ENCODE data around the gene GINS3.
A peak's percentile ranks its signal among the peaks of the same experiment; 100 is the strongest.

GINS3 gene

GRCh38 chr16:58392215-58393137 lies at the start of gene GINS3:
TSS of gene GINS3 (plus strand) at chr16:58392471. CDS start at chr16:58392602, 131 bp downstream.
- peak; percentile 75 for DNase-seq

GRCh38 chr16:58343562-58343961 lies 48.7 kb upstream of the GINS3 start:
- DNase-seq = peak; percentile 3

GRCh38 chr16:58345574-58346354 lies 46.5 kb upstream of the GINS3 start:
- peak; percentile 21 for DNase-seq

- DNase-seq = no peak
These were observed 45.4 kb upstream of the GINS3 start for GRCh38 chr16:58346831-58347371.

- no peak for DNase-seq
These were observed 43.3 kb upstream of the GINS3 start for GRCh38 chr16:58348986-58349385.

- no peak for DNase-seq
These were observed 39.6 kb upstream of the GINS3 start for GRCh38 chr16:58352690-58353089.

GRCh38 chr16:58360041-58360634 lies 32.1 kb upstream of the GINS3 start:
- DNase-seq = no peak

GRCh38 chr16:58361726-58362125 lies 30.5 kb upstream of the GINS3 start:
- peak; percentile 4 for DNase-seq

- no peak for DNase-seq
These were observed 28.4 kb upstream of the GINS3 start for GRCh38 chr16:58363746-58364393.

GRCh38 chr16:58365623-58366022 lies 26.6 kb upstream of the GINS3 start:
- peak; percentile 18 for DNase-seq

GRCh38 chr16:58366247-58367031 lies 25.8 kb upstream of the GINS3 start:
- DNase-seq = peak; percentile 85

- DNase-seq = no peak
These were observed 25.0 kb upstream of the GINS3 start for GRCh38 chr16:58367252-58367651.

GRCh38 chr16:58371841-58372240 lies 20.4 kb upstream of the GINS3 start:
- DNase-seq = no peak

- DNase-seq = no peak
These were observed 16.9 kb upstream of the GINS3 start for GRCh38 chr16:58375386-58375785.

- no peak for DNase-seq
These were observed 14.3 kb upstream of the GINS3 start for GRCh38 chr16:58377932-58378331.

- DNase-seq = no peak
These were observed 13.9 kb upstream of the GINS3 start for GRCh38 chr16:58378401-58378800.

GRCh38 chr16:58379736-58380135 lies 12.5 kb upstream of the GINS3 start:
- DNase-seq = no peak

GRCh38 chr16:58381661-58382060 lies 10.6 kb upstream of the GINS3 start:
- DNase-seq = no peak

- DNase-seq = peak; percentile 35
These were observed 7.7 kb upstream of the GINS3 start for GRCh38 chr16:58384437-58385055.

GRCh38 chr16:58385218-58385773 lies 7.0 kb upstream of the GINS3 start:
- no peak for DNase-seq

- DNase-seq = no peak
These were observed 2.5 kb upstream of the GINS3 start for GRCh38 chr16:58389724-58390123.

All from suppressor macrophage treated with lipopolysaccharide for 4 hours (primary cell).